ACC112 (cell line): ENCODE measurements around the gene CTU1.

ENCODE experiments used
- H2AFZ ChIP-seq: fragments of 200-600 bp; sonication (generic); one replicate; pipeline ENCODE4 v1.6.0; 2017; ENCODE audit warnings: antibody characterized with exemption, low read length; ENCODE audit not compliant: unreplicated experiment
- H3K27ac ChIP-seq: fragments of 200-600 bp; sonication (generic); 2 replicates; pipeline ENCODE4 v1.5.1; 2014; ENCODE audit warnings: low read depth, mild to moderate bottlenecking, antibody characterized with exemption, low read length, moderate library complexity
- H3K27me3 ChIP-seq: fragments of 200-600 bp; sonication (generic); 2 replicates; pipeline ENCODE4 v1.6.1; 2014; ENCODE audit warnings: mild to moderate bottlenecking, antibody characterized with exemption, low read length, moderate library complexity, mixed read lengths; ENCODE audit not compliant: insufficient read depth
- H3K36me3 ChIP-seq: fragments of 200-600 bp; sonication (generic); 2 replicates; pipeline ENCODE4 v1.6.1; 2016; ENCODE audit warnings: mild to moderate bottlenecking, antibody characterized with exemption, low read length, moderate library complexity, mixed read lengths; ENCODE audit not compliant: insufficient read depth
- H3K4me1 ChIP-seq: fragments of 200-600 bp; sonication (generic); one replicate; pipeline ENCODE4 v1.6.1; 2016; ENCODE audit warnings: low read length, mixed read lengths; ENCODE audit not compliant: insufficient read depth, unreplicated experiment, control insufficient read depth
- H3K4me3 ChIP-seq: fragments of 200-600 bp; sonication (generic); 2 replicates; pipeline ENCODE4 v1.5.1; 2014; ENCODE audit warnings: mild to moderate bottlenecking, low read depth, low read length
- H3K79me2 ChIP-seq: fragments of 200-600 bp; sonication (generic); one replicate; pipeline ENCODE4 v1.6.0; 2016; ENCODE audit warnings: low read length; ENCODE audit not compliant: control insufficient read depth, unreplicated experiment, insufficient read depth

Gene CTU1

GRCh38 chr19:51083181-51083580, 25.0 kb downstream of the CTU1 start:
- no peaks in the 10 kb centered on the region for H3K79me2 ChIP-seq
- H3K4me1 ChIP-seq = no peaks in the 10 kb centered on the region
- H3K27ac ChIP-seq = no peak overlapping the region
- no peak overlapping the region for H3K4me3 ChIP-seq
- no peak overlapping the region for H2AFZ ChIP-seq
- H3K36me3 ChIP-seq = no peaks in the 10 kb centered on the region
- 0 out of 2 replicates have a peak, but pooled peaks cover 5% of the 10 kb centered on the region for H3K27me3 ChIP-seq

GRCh38 chr19:51082611-51083010, 25.6 kb downstream of the CTU1 start, which contains the start of gene KLK14:
Gene KLK14 (minus strand): TSS chr19:51082887. CDS start chr19:51082614, 273 bp downstream.
- Histone ChIP-seq H3K79me2 (no peaks in the 10 kb centered on the region), H3K4me1 (no peaks in the 10 kb centered on the region), H3K36me3 (no peaks in the 10 kb centered on the region), H3K27ac (no peak within 1 kb of the TSS), H3K27me3 (0 out of 2 replicates have a peak, but pooled peaks cover 5% of the 10 kb centered on the region), H2AFZ (no peak within 1 kb of the TSS), H3K4me3 (no peak within 1 kb of the TSS)

GRCh38 chr19:51081476-51081875, 26.7 kb downstream of the CTU1 start:
- Histone ChIP-seq H3K36me3 (no peaks in the 10 kb centered on the region), H3K79me2 (no peaks in the 10 kb centered on the region), H3K4me1 (no peaks in the 10 kb centered on the region), H3K27me3 (0 out of 2 replicates have a peak, but pooled peaks cover 5% of the 10 kb centered on the region), H3K27ac (no peak overlapping the region), H3K4me3 (no peak overlapping the region), H2AFZ (no peak overlapping the region)

- Histone ChIP-seq H2AFZ (no peak overlapping the region), H3K27me3 (0 out of 2 replicates have a peak, but pooled peaks cover 5% of the 10 kb centered on the region), H3K4me1 (no peaks in the 10 kb centered on the region), H3K4me3 (no peak overlapping the region), H3K36me3 (no peaks in the 10 kb centered on the region), H3K79me2 (no peaks in the 10 kb centered on the region), H3K27ac (no peak overlapping the region)
Observed at GRCh38 chr19:51079481-51080110, 28.6 kb downstream of the CTU1 start.

GRCh38 chr19:51078731-51079130, 29.5 kb downstream of the CTU1 start:
- H3K79me2 ChIP-seq = no peaks in the 10 kb centered on the region
- no peak overlapping the region for H3K27ac ChIP-seq

GRCh38 chr19:51078104-51078503, 30.1 kb downstream of the CTU1 start:
- no peak overlapping the region for H3K27ac ChIP-seq
- H2AFZ ChIP-seq = no peak overlapping the region
- 0 out of 2 replicates have a peak, but pooled peaks cover 5% of the 10 kb centered on the region for H3K27me3 ChIP-seq
- H3K4me1 ChIP-seq = no peaks in the 10 kb centered on the region
- no peaks in the 10 kb centered on the region for H3K36me3 ChIP-seq
- no peaks in the 10 kb centered on the region for H3K79me2 ChIP-seq
- H3K4me3 ChIP-seq = no peak overlapping the region

More at GRCh38 chr19:51078731-51079130, 29.5 kb downstream of the CTU1 start:
- Histone ChIP-seq H3K27me3 (0 out of 2 replicates have a peak, but pooled peaks cover 5% of the 10 kb centered on the region), H3K4me1 (no peaks in the 10 kb centered on the region), H3K4me3 (no peak overlapping the region), H2AFZ (no peak overlapping the region), H3K36me3 (no peaks in the 10 kb centered on the region)

- Histone ChIP-seq H3K79me2 (no peaks in the 10 kb centered on the region), H3K4me1 (no peaks in the 10 kb centered on the region), H3K4me3 (no peak overlapping the region), H3K27me3 (no peaks in the 10 kb centered on the region), H2AFZ (no peak overlapping the region), H3K27ac (no peak overlapping the region), H3K36me3 (no peaks in the 10 kb centered on the region)
Observed at GRCh38 chr19:51076631-51077213, 31.5 kb downstream of the CTU1 start.

- no peaks in the 10 kb centered on the region for H3K79me2 ChIP-seq
- H3K4me1 ChIP-seq = no peaks in the 10 kb centered on the region
- H3K4me3 ChIP-seq = no peak overlapping the region
- no peaks in the 10 kb centered on the region for H3K27me3 ChIP-seq
- no peak overlapping the region for H2AFZ ChIP-seq
- no peaks in the 10 kb centered on the region for H3K36me3 ChIP-seq
- no peak overlapping the region for H3K27ac ChIP-seq
Observed at GRCh38 chr19:51075998-51076397, 32.2 kb downstream of the CTU1 start.

- Histone ChIP-seq H3K79me2 (no peaks in the 10 kb centered on the region), H2AFZ (no peak overlapping the region), H3K4me1 (no peaks in the 10 kb centered on the region), H3K4me3 (no peak overlapping the region), H3K36me3 (no peaks in the 10 kb centered on the region), H3K27ac (no peak overlapping the region), H3K27me3 (no peaks in the 10 kb centered on the region; the same call in none of the 2 replicates)
Observed at GRCh38 chr19:51071095-51071405, 37.2 kb downstream of the CTU1 start.

GRCh38 chr19:51070334-51071094, 37.7 kb downstream of the CTU1 start:
- Histone ChIP-seq H3K36me3 (no peaks in the 10 kb centered on the region), H3K27me3 (peaks cover 1% of the 10 kb centered on the region), H3K4me1 (no peaks in the 10 kb centered on the region), H3K79me2 (no peaks in the 10 kb centered on the region), H2AFZ (no peak overlapping the region), H3K4me3 (no peak overlapping the region), H3K27ac (no peak overlapping the region)
